Trophoblast cell (in vitro differentiated cells and primary cell): ENCODE data around the gene ABL1.

ENCODE experiments used
- DNase-seq, 2 donors: peaks; one replicate each; pipeline ENCODE4 v3.0.0-alpha.2; 2016
- H2AFZ ChIP-seq: 2 replicates; pipeline ENCODE4 v1.6.1; 2013; ENCODE audit warnings: low read length, moderate library complexity, mild to moderate bottlenecking; ENCODE audit not compliant: insufficient read depth, poor library complexity
- H2AK5ac ChIP-seq: 2 replicates; pipeline ENCODE4 v1.6.1; 2013; ENCODE audit warnings: mild to moderate bottlenecking, low read length
- H2BK120ac ChIP-seq: 2 replicates; pipeline ENCODE4 v1.6.1; 2013; ENCODE audit warnings: low read length, mild to moderate bottlenecking, moderate library complexity; ENCODE audit not compliant: insufficient read depth, poor library complexity
- H2BK12ac ChIP-seq: 2 replicates; pipeline ENCODE4 v1.6.1; 2013; ENCODE audit warnings: mild to moderate bottlenecking, low read length, moderate library complexity
- H2BK5ac ChIP-seq: 2 replicates; pipeline ENCODE4 v1.6.1; 2013; ENCODE audit warnings: low read length, low read depth, moderate library complexity, mild to moderate bottlenecking; ENCODE audit not compliant: poor library complexity
- H3K14ac ChIP-seq: 2 replicates; pipeline ENCODE4 v1.6.1; 2013; ENCODE audit warnings: mild to moderate bottlenecking, low read length
- H3K18ac ChIP-seq: 2 replicates; pipeline ENCODE4 v1.6.1; 2013; ENCODE audit warnings: mild to moderate bottlenecking, low read length
- H3K23ac ChIP-seq: 2 replicates; pipeline ENCODE4 v1.6.1; 2013; ENCODE audit warnings: low read length
- H3K27ac ChIP-seq: 2 replicates; pipeline ENCODE4 v1.5.1; 2013; ENCODE audit warnings: low read depth, mild to moderate bottlenecking, inconsistent platforms, low read length, moderate library complexity
- H3K27me3 ChIP-seq: 2 replicates; pipeline ENCODE4 v1.6.1; 2013; ENCODE audit warnings: inconsistent platforms, mild to moderate bottlenecking, low read length, moderate library complexity; ENCODE audit not compliant: insufficient read depth
- H3K36me3 ChIP-seq, 2 experiments: 1 replicate in 1 of 2; 2 replicates in 1 of 2; pipeline ENCODE4 v1.6.1; 2013; ENCODE audit warnings: low read length in 2 of 2, mild to moderate bottlenecking in 2 of 2, moderate library complexity in 1 of 2; ENCODE audit not compliant: insufficient read depth in 2 of 2, control insufficient read depth in 1 of 2
- H3K4ac ChIP-seq: 2 replicates; pipeline ENCODE4 v1.6.1; 2013; ENCODE audit warnings: low read depth, mild to moderate bottlenecking, low read length, moderate library complexity
- H3K4me1 ChIP-seq, 2 experiments: 1 replicate in 1 of 2; 2 replicates in 1 of 2; pipeline ENCODE4 v1.6.1; 2013; ENCODE audit warnings: low read length in 2 of 2, mild to moderate bottlenecking in 2 of 2, moderate library complexity in 1 of 2; ENCODE audit not compliant: insufficient read depth in 2 of 2, control insufficient read depth in 1 of 2
- H3K4me2 ChIP-seq: 2 replicates; pipeline ENCODE4 v1.6.1; 2013; ENCODE audit warnings: inconsistent platforms, mild to moderate bottlenecking, low read length, moderate library complexity
- H3K4me3 ChIP-seq: 2 replicates; pipeline ENCODE4 v1.5.1; 2013; ENCODE audit warnings: mild to moderate bottlenecking, low read depth, low read length, inconsistent platforms
- H3K79me1 ChIP-seq: one replicate; pipeline ENCODE4 v1.6.1; 2013; ENCODE audit warnings: low read length
- H3K79me2 ChIP-seq: 2 replicates; pipeline ENCODE4 v1.6.1; 2013; ENCODE audit warnings: low read length, mild to moderate bottlenecking; ENCODE audit not compliant: control insufficient read depth, insufficient read depth, poor library complexity
- H3K9ac ChIP-seq: 2 replicates; pipeline ENCODE4 v1.6.1; 2013; ENCODE audit warnings: mild to moderate bottlenecking, low read length
- H3K9me3 ChIP-seq: 2 replicates; pipeline ENCODE4 v1.6.1; 2013; ENCODE audit warnings: low read depth, mild to moderate bottlenecking, control low read depth, inconsistent platforms, low read length; ENCODE audit not compliant: insufficient read depth
- H4K12ac ChIP-seq: 2 replicates; pipeline ENCODE4 v1.6.1; 2013; ENCODE audit warnings: low read depth, mild to moderate bottlenecking, low read length, moderate library complexity
- H4K8ac ChIP-seq: 2 replicates; pipeline ENCODE4 v1.6.1; 2013; ENCODE audit warnings: low read depth, mild to moderate bottlenecking, low read length, moderate library complexity
- H4K91ac ChIP-seq: one replicate; pipeline ENCODE4 v1.6.1; 2013; ENCODE audit warnings: low read depth, mild to moderate bottlenecking, low read length, moderate library complexity
- WGBS: extraction: QIAGEN DNeasy Blood & Tissue Kit; methylation state at CpG from one replicate; pipeline ENCODE4 v1.1.7; 2013; ENCODE audit warnings: missing lambda C conversion rate; ENCODE audit not compliant: insufficient read length, insufficient coverage; ENCODE audit errors: extremely low coverage; 5-methylcytosine and 5-hydroxymethylcytosine counted together

Gene ABL1

GRCh38 chr9:130930132-130930803 is 95.2 kb downstream of the ABL1 start:
- H2BK12ac ChIP-seq, result no peak overlapping the region
- DNase-seq, result no peak
- H3K4me3 ChIP-seq, result no peak overlapping the region
- no peak overlapping the region for H3K9ac ChIP-seq
- no peaks in the 10 kb centered on the region for H3K79me1 ChIP-seq
- no peaks in the 10 kb centered on the region for H3K79me2 ChIP-seq
- no peak overlapping the region for H3K4me2 ChIP-seq
- H3K9me3 ChIP-seq, result no peaks in the 10 kb centered on the region
- H4K8ac ChIP-seq, result no peak overlapping the region
- no peak overlapping the region for H4K12ac ChIP-seq
- H2AFZ ChIP-seq, result no peak overlapping the region
- no peak overlapping the region for H3K4ac ChIP-seq
- no peak overlapping the region for H4K91ac ChIP-seq
- H3K36me3 ChIP-seq, result no peaks in the 10 kb centered on the region
- no peak overlapping the region for H3K23ac ChIP-seq
- no peak overlapping the region for H3K18ac ChIP-seq
- H3K4me1 ChIP-seq, result peaks cover 2% of the 10 kb centered on the region in 2 experiments
- no CpG with 5 or more reads among the region's 23 CpGs for WGBS
- H2BK5ac ChIP-seq, result no peak overlapping the region
- no peak overlapping the region for H3K14ac ChIP-seq
- no peak overlapping the region for H3K27ac ChIP-seq
- no peaks in the 10 kb centered on the region for H3K27me3 ChIP-seq
- no peak overlapping the region for H2AK5ac ChIP-seq
- no peak overlapping the region for H2BK120ac ChIP-seq

DNA sequence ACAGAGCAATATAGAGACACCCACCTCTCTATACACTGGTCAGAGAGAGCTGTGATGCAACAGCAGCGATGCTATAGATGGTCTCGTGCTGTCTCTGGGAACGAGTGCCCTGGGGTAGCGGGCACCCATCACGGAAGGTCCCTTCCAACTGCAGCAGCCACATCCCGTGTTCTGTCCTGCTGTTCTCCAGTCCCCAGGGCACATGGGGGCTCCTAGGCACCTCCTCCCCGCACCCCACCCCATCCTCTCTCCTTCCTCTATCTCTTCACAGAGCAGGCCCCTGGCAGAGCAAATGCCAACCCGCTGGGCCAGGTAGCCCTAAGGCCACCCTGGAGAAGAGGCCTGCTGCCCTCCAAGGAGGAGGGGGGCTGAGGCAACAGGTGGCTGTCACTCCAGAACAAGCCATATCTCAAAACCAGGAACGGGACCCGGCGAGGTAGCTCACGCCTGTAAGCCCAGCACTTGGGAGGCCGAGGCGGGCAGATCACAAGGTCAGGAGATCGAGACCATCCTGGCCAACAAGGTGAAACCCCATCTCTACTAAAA is 95.8 kb downstream of the ABL1 start:
- no peaks in the 10 kb centered on the region for H3K79me1 ChIP-seq
- no peaks in the 10 kb centered on the region for H3K79me2 ChIP-seq
- no peak overlapping the region for H2AK5ac ChIP-seq
- H3K4me2 ChIP-seq, result no peak overlapping the region
- H3K4me1 ChIP-seq, result peaks cover 6% of the 10 kb centered on the region in 2 experiments
- DNase-seq, result no peak
- no peak overlapping the region for H4K12ac ChIP-seq
- no peak overlapping the region for H3K14ac ChIP-seq
- H3K27ac ChIP-seq, result no peak overlapping the region
- H2BK5ac ChIP-seq, result no peak overlapping the region
- H3K4ac ChIP-seq, result no peak overlapping the region
- H4K8ac ChIP-seq, result no peak overlapping the region
- H3K23ac ChIP-seq, result no peak overlapping the region
- no peaks in the 10 kb centered on the region for H3K27me3 ChIP-seq
- no peaks in the 10 kb centered on the region for H3K36me3 ChIP-seq
- H3K18ac ChIP-seq, result no peak overlapping the region
- H2BK12ac ChIP-seq, result no peak overlapping the region
- H3K4me3 ChIP-seq, result no peak overlapping the region
- no peak overlapping the region for H4K91ac ChIP-seq
- no peak overlapping the region for H3K9ac ChIP-seq
- H2AFZ ChIP-seq, result no peak overlapping the region
- no peaks in the 10 kb centered on the region for H3K9me3 ChIP-seq
- H2BK120ac ChIP-seq, result no peak overlapping the region
- WGBS, result no CpG with 5 or more reads among the region's 15 CpGs

DNA sequence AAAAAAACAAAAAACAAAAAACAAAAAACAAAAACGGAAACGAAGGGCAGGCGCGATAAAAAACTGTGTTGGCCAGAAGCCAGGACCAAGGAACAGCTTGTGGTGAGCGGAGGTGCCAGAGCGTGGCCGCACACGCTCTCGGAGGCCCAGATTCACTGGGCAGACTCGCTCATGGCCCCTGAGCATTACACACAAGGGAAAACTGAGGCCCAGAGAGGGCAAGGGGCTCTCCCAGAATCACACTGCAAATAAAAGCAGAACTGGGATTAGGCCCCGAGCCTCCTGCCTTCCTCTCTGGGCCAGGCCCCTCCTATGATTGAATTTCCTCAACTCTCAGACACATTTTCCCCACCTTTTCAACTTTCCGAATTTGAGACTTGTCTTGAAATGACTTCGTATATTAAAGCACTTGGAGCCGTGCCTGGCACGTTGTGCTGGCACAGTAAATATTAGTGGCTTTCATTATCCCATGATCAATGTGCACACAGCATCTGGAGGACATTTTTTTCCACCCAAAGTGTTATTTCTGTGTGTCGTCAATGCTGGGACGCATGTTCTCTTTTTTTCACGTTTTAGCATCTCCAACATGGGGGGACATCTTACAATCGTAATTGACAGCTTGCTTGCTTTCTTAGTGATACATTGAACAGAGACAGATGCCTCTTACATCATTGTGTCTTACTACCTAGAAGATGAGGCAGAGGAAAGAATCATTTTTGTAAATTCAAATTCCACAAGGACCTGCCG is 96.6 kb downstream of the ABL1 start:
- Histone ChIP-seq H4K12ac (no peak overlapping the region), H3K4me1 (peaks cover 14% of the 10 kb centered on the region in 2 experiments), H3K9me3 (no peaks in the 10 kb centered on the region), H2AK5ac (no peak overlapping the region), H2BK5ac (no peak overlapping the region), H2BK120ac (no peak overlapping the region), H3K18ac (no peak overlapping the region), H3K4me2 (no peak overlapping the region), H3K36me3 (no peaks in the 10 kb centered on the region), H3K23ac (no peak overlapping the region), H2BK12ac (no peak overlapping the region), H3K27ac (no peak overlapping the region), H2AFZ (no peak overlapping the region), H3K27me3 (no peaks in the 10 kb centered on the region), H3K79me1 (no peaks in the 10 kb centered on the region), H3K14ac (no peak overlapping the region), H4K91ac (no peak overlapping the region), H3K4ac (no peak overlapping the region), H3K9ac (no peak overlapping the region), H3K79me2 (no peaks in the 10 kb centered on the region), H3K4me3 (no peak overlapping the region), H4K8ac (no peak overlapping the region)
- no CpG with 5 or more reads among the region's 20 CpGs for WGBS
- no peak for DNase-seq

- H2AFZ ChIP-seq, result no peak overlapping the region
- no peaks in the 10 kb centered on the region for H3K79me2 ChIP-seq
- H4K91ac ChIP-seq, result no peak overlapping the region
- no peak overlapping the region for H4K12ac ChIP-seq
- H4K8ac ChIP-seq, result no peak overlapping the region
- no peak overlapping the region for H3K9ac ChIP-seq
- no peaks in the 10 kb centered on the region for H3K79me1 ChIP-seq
- H3K23ac ChIP-seq, result no peak overlapping the region
- H3K4me1 ChIP-seq, result peaks cover 16 to 17% of the 10 kb centered on the region in 2 experiments
- no peaks in the 10 kb centered on the region for H3K9me3 ChIP-seq
- no peak overlapping the region for H2AK5ac ChIP-seq
- H3K14ac ChIP-seq, result no peak overlapping the region
- peaks cover 2% of the 10 kb centered on the region for H3K27me3 ChIP-seq
- H3K18ac ChIP-seq, result no peak overlapping the region
- H3K4ac ChIP-seq, result no peak overlapping the region
- H2BK5ac ChIP-seq, result no peak overlapping the region
- H3K4me2 ChIP-seq, result no peak overlapping the region
- WGBS, result no CpG with 5 or more reads among the region's 21 CpGs
- no peaks in the 10 kb centered on the region for H3K36me3 ChIP-seq
- no peak overlapping the region for H3K27ac ChIP-seq
- H3K4me3 ChIP-seq, result no peak overlapping the region
- no peak overlapping the region for H2BK12ac ChIP-seq
- DNase-seq, result no peak
- no peak overlapping the region for H2BK120ac ChIP-seq
These were observed 97.4 kb downstream of the ABL1 start for GRCh38 chr9:130932255-130933079.
